T47D (cell line): ENCODE results near the gene LRIG1.

Experiments
- DNase-seq, 2 experiments: peaks; one replicate each; pipeline versions ENCODE4 v3.0.0 to v3.0.0-alpha.2; 2011 to 2012; ENCODE audit warnings: low read depth in 1 of 2, low spot score in 1 of 2
- JUND ChIP-seq: IDR thresholded peaks from 2 replicates; pipeline ENCODE4 v1.6.1; 2012; ENCODE audit warnings: low read depth
- in situ Hi-C: cut with HindIII; loops from 2 replicates; pipeline ENCODE4 v1.10.0; 2016; ENCODE audit warnings: low sequenced_read_pairs, low pct_unique_long_range_greater_than_20kb

LRIG1 gene

GRCh38 chr3:66501483-66502244, 842 bp upstream of the LRIG1 start:
- no peak for TF ChIP-seq JUND
- in situ Hi-C loops: no loop called here
- DNase-seq: no peak

- in situ Hi-C loops: no loop called here
- no peak for TF ChIP-seq JUND
- DNase-seq: no peak
These were observed 794 bp downstream of the LRIG1 start for GRCh38 chr3:66499881-66500575.

- TF ChIP-seq JUND: no peak
- in situ Hi-C loops: no loop called here
- no peak for DNase-seq
These were observed 1.9 kb downstream of the LRIG1 start for GRCh38 chr3:66498687-66499621.

GRCh38 chr3:66497985-66498671, 2.7 kb downstream of the LRIG1 start:
- in situ Hi-C loops: no loop called here
- peak in 1 of 2 experiments; percentile 72 for DNase-seq
- no peak for TF ChIP-seq JUND

- in situ Hi-C loops: no loop called here
- DNase-seq: no peak
- TF ChIP-seq JUND: no peak
These were observed 3.4 kb downstream of the LRIG1 start for GRCh38 chr3:66497288-66497984.

- no peak for TF ChIP-seq JUND
- peak in 1 of 2 experiments; percentile 64 for DNase-seq
- in situ Hi-C loops: no loop called here
These were observed 4.1 kb downstream of the LRIG1 start for GRCh38 chr3:66496746-66497145.

GRCh38 chr3:66496301-66496700, 4.5 kb downstream of the LRIG1 start:
- TF ChIP-seq JUND: no peak
- in situ Hi-C loops: no loop called here
- no peak for DNase-seq

GRCh38 chr3:66495668-66496045, 5.2 kb downstream of the LRIG1 start:
- DNase-seq: no peak
- in situ Hi-C loops: no loop called here
- no peak for TF ChIP-seq JUND

- in situ Hi-C loops: no loop called here
- TF ChIP-seq JUND: no peak
- peak in 1 of 2 experiments; percentile 63 for DNase-seq
These were observed 5.7 kb downstream of the LRIG1 start for GRCh38 chr3:66494959-66495667.

GRCh38 chr3:66493458-66494099, 7.2 kb downstream of the LRIG1 start:
- in situ Hi-C loops: no loop called here
- TF ChIP-seq JUND: no peak
- DNase-seq: no peak

- 0 out of 2 replicates have a peak, but pooled peaks have one; percentile 12 for TF ChIP-seq JUND
- in situ Hi-C loops: no loop called here
- DNase-seq: peak in 1 of 2 experiments; percentile 92
These were observed 8.2 kb downstream of the LRIG1 start for GRCh38 chr3:66492672-66493071.
